GM06990 (cell line): Measurements from ENCODE around the gene ZSCAN21.

Source experiments
- DNase-seq: peaks from one replicate; pipeline ENCODE4 v3.0.0-alpha.2; 2011; ENCODE audit not compliant: insufficient read length; ENCODE audit errors: extremely low read depth
- H3K27me3 ChIP-seq: replicated peaks from 2 replicates; pipeline ENCODE4 v1.6.0; 2011; ENCODE audit warnings: low read length; ENCODE audit not compliant: control insufficient read depth, insufficient read depth
- H3K36me3 ChIP-seq: 2 replicates; pipeline ENCODE4 v1.5.1; 2011; ENCODE audit warnings: low read length; ENCODE audit not compliant: control insufficient read depth, insufficient read depth
- H3K4me3 ChIP-seq: replicated peaks from 2 replicates; pipeline ENCODE4 v1.5.1; 2011; ENCODE audit warnings: low read depth, mild to moderate bottlenecking, control low read depth, low read length
- CTCF ChIP-seq: IDR thresholded peaks from 2 replicates; pipeline ENCODE4 v1.5.1; 2011; ENCODE audit warnings: low read length, control low read depth, mild to moderate bottlenecking, inconsistent platforms; ENCODE audit not compliant: insufficient read depth, poor library complexity, severe bottlenecking

Gene ZSCAN21

DNA sequence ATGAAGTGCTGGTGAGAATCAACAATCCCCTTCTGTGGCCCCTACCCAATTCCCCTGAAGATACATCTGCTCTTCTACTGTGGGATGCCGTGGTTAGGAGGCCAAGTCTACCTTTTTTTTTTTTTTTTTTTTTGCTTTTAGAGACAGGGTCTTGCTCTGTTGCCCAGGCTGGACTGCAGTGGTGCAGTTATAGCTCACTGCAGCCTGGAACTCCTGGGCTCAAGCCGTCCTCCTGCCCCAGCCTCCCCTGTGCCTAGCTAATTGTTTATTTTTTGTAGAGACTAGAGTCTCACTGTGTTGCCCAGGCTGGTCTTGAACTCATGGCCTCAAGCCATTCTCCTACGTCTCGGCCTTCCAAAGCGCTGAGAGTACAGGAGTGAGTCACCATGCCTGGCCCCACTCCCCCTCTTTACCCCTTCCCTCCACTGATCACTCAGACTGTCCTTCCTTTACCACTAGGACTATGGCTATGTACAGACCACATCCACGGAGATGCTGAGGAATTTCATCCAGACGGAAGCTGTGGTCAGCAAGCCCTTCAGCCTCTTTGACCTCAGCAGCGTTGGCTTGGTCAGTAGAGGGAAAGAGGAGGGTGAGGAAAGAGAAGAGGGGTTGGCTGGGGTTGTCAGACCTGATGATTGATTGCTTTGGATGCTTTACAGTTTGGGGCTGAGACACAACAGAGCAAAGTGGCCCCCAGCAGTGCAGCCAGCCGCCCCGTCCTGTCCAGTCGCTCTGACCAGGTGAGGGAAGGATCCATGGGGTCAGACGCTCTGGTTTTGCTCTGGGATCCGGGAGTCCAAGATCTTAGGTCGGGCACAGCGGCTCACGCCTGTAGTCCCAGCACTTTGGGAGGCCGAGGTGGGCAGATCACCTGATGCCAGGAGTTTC is 53.6 kb downstream of the ZSCAN21 start:
- peaks cover 22% of the 10 kb centered on the region for H3K36me3 ChIP-seq
- no peak overlapping the region for H3K4me3 ChIP-seq
- TF ChIP-seq CTCF: no peak
- H3K27me3 ChIP-seq: no peaks in the 10 kb centered on the region
- no peak for DNase-seq

- H3K36me3 ChIP-seq: peaks cover 14% of the 10 kb centered on the region
- no peak for TF ChIP-seq CTCF
These were observed 56.0 kb downstream of the ZSCAN21 start for GRCh38 chr7:100105534-100105933.

GRCh38 chr7:100106633-100107032 is 57.1 kb downstream of the ZSCAN21 start:
- H3K36me3 ChIP-seq: peaks cover 21% of the 10 kb centered on the region
- no peaks in the 10 kb centered on the region for H3K27me3 ChIP-seq
- no peak for TF ChIP-seq CTCF
- DNase-seq: no peak
- no peak overlapping the region for H3K4me3 ChIP-seq

More at GRCh38 chr7:100105534-100105933, 56.0 kb downstream of the ZSCAN21 start:
- Histone ChIP-seq H3K27me3 (no peaks in the 10 kb centered on the region), H3K4me3 (no peak overlapping the region)
- no peak for DNase-seq

- peaks cover 23% of the 10 kb centered on the region for H3K36me3 ChIP-seq
- H3K4me3 ChIP-seq: no peak overlapping the region
- no peak for DNase-seq
- TF ChIP-seq CTCF: no peak
- H3K27me3 ChIP-seq: no peaks in the 10 kb centered on the region
These were observed 57.7 kb downstream of the ZSCAN21 start for GRCh38 chr7:100107125-100107737.

- no peak for TF ChIP-seq CTCF
- Histone ChIP-seq H3K36me3 (peaks cover 23% of the 10 kb centered on the region), H3K27me3 (no peaks in the 10 kb centered on the region), H3K4me3 (no peak overlapping the region)
- no peak for DNase-seq
These were observed 58.3 kb downstream of the ZSCAN21 start for GRCh38 chr7:100107890-100108289.
